GM12874 (cell line): Measurements from ENCODE around the gene RESP18.

ENCODE experiments used
- CTCF ChIP-seq: IDR thresholded peaks from 2 replicates; pipeline ENCODE4 v1.5.1; 2011; ENCODE audit warnings: low read depth, mild to moderate bottlenecking, control low read depth, low read length, moderate library complexity; ENCODE audit not compliant: insufficient read depth

Gene RESP18

GRCh38 chr2:219362072-219362471 lies 29.5 kb upstream of the RESP18 start:
- TF ChIP-seq CTCF: no peak

- TF ChIP-seq CTCF: no peak
These were observed 25.9 kb upstream of the RESP18 start for GRCh38 chr2:219358170-219359075.

GRCh38 chr2:219356834-219357233 lies 24.3 kb upstream of the RESP18 start:
- TF ChIP-seq CTCF: no peak

GRCh38 chr2:219354582-219354981 lies 22.0 kb upstream of the RESP18 start:
- no peak for TF ChIP-seq CTCF

GRCh38 chr2:219353129-219353528 lies 20.6 kb upstream of the RESP18 start:
- TF ChIP-seq CTCF: no peak

GRCh38 chr2:219352448-219353023 lies 20.0 kb upstream of the RESP18 start:
- peak; percentile 67 for TF ChIP-seq CTCF

- TF ChIP-seq CTCF: no peak
These were observed 18.2 kb upstream of the RESP18 start for GRCh38 chr2:219350710-219351221.
